ENCODE results near the gene MRPS27. TPM values are rescaled to one million over a fixed set of nuclear protein-coding genes. Genes with fewer than 3 reads are reported as not detected.
A peak's percentile ranks its signal among the peaks of the same experiment; 100 is the strongest.

MRPS27 gene
- polyA plus RNA-seq, 2 of the 4 experiments (the other 2 are of a cell fraction), result 81.0 to 141 TPM

GRCh38 chr5:72232838-72233237 is 87.2 kb downstream of the MRPS27 start:
- ATAC-seq (no peak), FAIRE-seq (no peak), DNase-seq (ENCODE audit: low read depth in 1 of 2, low spot score in 1 of 2) (no peak)
- TF ChIP-seq HDAC2 (IDR thresholded peaks at IDR 0.05) (no peak), ZFP36 (IDR thresholded peaks at IDR 0.05; ENCODE audit: borderline replicate concordance, partially characterized antibody) (no peak), E2F6 (IDR thresholded peaks at IDR 0.05; ENCODE audit: borderline replicate concordance, low read depth) (no peak), RARB (CRISPR knock-in tag; IDR thresholded peaks at IDR 0.05) (no peak), RNF2 (IDR thresholded peaks at IDR 0.05; ENCODE audit: borderline replicate concordance, low read depth) (no peak), MYC (IDR thresholded peaks at IDR 0.05; ENCODE audit: borderline replicate concordance, low read length) (no peak), FOXS1 (CRISPR knock-in tag; IDR thresholded peaks at IDR 0.05) (no peak), MAZ (IDR thresholded peaks at IDR 0.05; ENCODE audit: borderline replicate concordance, low read depth, low read length) (no peak), NFE2L2 (conservative IDR thresholded peaks at IDR 0.05; ENCODE audit: low read length) (no peak), MAFK (IDR thresholded peaks at IDR 0.05; ENCODE audit: partially characterized antibody) (no peak)
- Histone ChIP-seq H3K4me2 (no peak overlapping the region), H3K4me3 (no peak overlapping the region), H3K9me3 (no peaks in the 10 kb centered on the region), H3K27ac (0 out of 6 replicates have a peak overlapping the region, but pooled peaks of 1 of the 2 experiments have one; percentile 13), H3K4me1 (peaks cover 16% of the 10 kb centered on the region)
- CTCF ChIA-PET, result interaction anchor here (1.0 to 1.2 kb wide), 3 partner anchors 13 to 63 kb away, joined by 3 read pairs; no protein-coding TSS in a partner anchor
- POLR2A ChIA-PET, result no interaction called here
- 95% methylated on average over 2 of the region's 2 CpGs for WGBS (ENCODE audit: missing lambda C conversion rate)

GRCh38 chr5:72231991-72232703 is 87.9 kb downstream of the MRPS27 start:
- H3K4me3 ChIP-seq, result no peak overlapping the region
- TF ChIP-seq TFCP2L1 (CRISPR knock-in tag; IDR thresholded peaks at IDR 0.05) (no peak), NPAS2 (CRISPR knock-in tag; IDR thresholded peaks at IDR 0.05; ENCODE audit: borderline replicate concordance) (no peak), ATOH8 (CRISPR knock-in tag; IDR thresholded peaks at IDR 0.05; ENCODE audit: low read depth) (no peak), ZSCAN20 (CRISPR knock-in tag; IDR thresholded peaks at IDR 0.05) (no peak), EP300 (IDR thresholded peaks at IDR 0.05) (no peak), ZFP36 (IDR thresholded peaks at IDR 0.05; ENCODE audit: borderline replicate concordance, partially characterized antibody) (no peak), SMC3 (IDR thresholded peaks at IDR 0.05) (no peak), PHF8 (IDR thresholded peaks at IDR 0.05; ENCODE audit: borderline replicate concordance, low read depth) (no peak), ZC3H11A (IDR thresholded peaks at IDR 0.05) (no peak), RARB (CRISPR knock-in tag; IDR thresholded peaks at IDR 0.05) (no peak), TP53 (CRISPR knock-in tag; IDR thresholded peaks at IDR 0.05) (no peak)
- ChIA-PET CTCF (interaction anchor here (1.0 to 1.2 kb wide), 2 partner anchors 13 to 36 kb away, joined by 3 read pairs; no protein-coding TSS in a partner anchor), POLR2A (no interaction called here)
- FAIRE-seq (no peak), ATAC-seq (no peak), DNase-seq (ENCODE audit: low read depth in 1 of 2, low spot score in 1 of 2) (no peak)
- 82% methylated on average over 6 of the region's 6 CpGs for WGBS (ENCODE audit: missing lambda C conversion rate)
- H3K4me1 ChIP-seq, result peaks cover 16% of the 10 kb centered on the region
- no peaks in the 10 kb centered on the region for H3K9me3 ChIP-seq
- no peak overlapping the region for H3K4me2 ChIP-seq
- 0 out of 6 replicates have a peak overlapping the region, but pooled peaks of 1 of the 2 experiments have one; percentile 23 for H3K27ac ChIP-seq

GRCh38 chr5:72228960-72229359 is 91.1 kb downstream of the MRPS27 start:
- H3K27ac ChIP-seq, result no peak overlapping the region
- FAIRE-seq, result no peak
- no peak for DNase-seq (ENCODE audit: low read depth in 1 of 2, low spot score in 1 of 2)
- 85% methylated on average over 3 of the region's 3 CpGs for WGBS (ENCODE audit: missing lambda C conversion rate)
- H3K9me3 ChIP-seq, result no peaks in the 10 kb centered on the region
- no peak overlapping the region for H3K4me2 ChIP-seq
- ChIA-PET POLR2A (no interaction called here), CTCF (interaction anchor here (0.7 to 1.8 kb wide), 6 partner anchors 11 to 80 kb away, joined by 3 to 7 read pairs (median 5); no protein-coding TSS in a partner anchor)
- H3K4me3 ChIP-seq, result no peak overlapping the region
- peaks cover 3% of the 10 kb centered on the region for H3K4me1 ChIP-seq
- no peak for ATAC-seq
- TF ChIP-seq CTCF (IDR thresholded peaks at IDR 0.05), result no peak
- no peak for TF ChIP-seq EHF (CRISPR knock-in tag; IDR thresholded peaks at IDR 0.05)
- no peak for TF ChIP-seq KDM5A (IDR thresholded peaks at IDR 0.05)
- no peak for TF ChIP-seq MYC (IDR thresholded peaks at IDR 0.05; ENCODE audit: borderline replicate concordance, low read length)
- no peak for TF ChIP-seq CBX8 (IDR thresholded peaks at IDR 0.05)
- no peak for TF ChIP-seq JUN (IDR thresholded peaks at IDR 0.05)
- no peak for TF ChIP-seq HOXA7 (CRISPR knock-in tag; IDR thresholded peaks at IDR 0.05)
- TF ChIP-seq POLR2A (IDR thresholded peaks at IDR 0.05; ENCODE audit: low read length), result no peak
- TF ChIP-seq TFCP2L1 (CRISPR knock-in tag; IDR thresholded peaks at IDR 0.05), result no peak
- TF ChIP-seq ESRRA (IDR thresholded peaks at IDR 0.05; ENCODE audit: borderline replicate concordance, low read length), result no peak
- no peak for TF ChIP-seq CEBPB (IDR thresholded peaks at IDR 0.05)
- no peak for TF ChIP-seq MAX (IDR thresholded peaks at IDR 0.05)
- TF ChIP-seq CHD2 (IDR thresholded peaks at IDR 0.05; ENCODE audit: low read length, partially characterized antibody), result no peak
- TF ChIP-seq NFE2L2 (conservative IDR thresholded peaks at IDR 0.05; ENCODE audit: low read length), result no peak
- TF ChIP-seq EHMT2 (IDR thresholded peaks at IDR 0.05; ENCODE audit: low read depth), result no peak
- no peak for TF ChIP-seq FOSB (CRISPR knock-in tag; IDR thresholded peaks at IDR 0.05)
- no peak for TF ChIP-seq POLR2AphosphoS2 (conservative IDR thresholded peaks at IDR 0.05; ENCODE audit: low read length)
